ENCODE data around the gene PBX1. TPM values are rescaled to one million over a fixed set of nuclear protein-coding genes. Genes with fewer than 3 reads are reported as not detected.

Gene PBX1
- total RNA-seq, 3 donors from 2014 or later (not counting 1 experiment from before 2014, with no cell fraction given): 0.54 to 3.5 (median 1.4) TPM

DNA sequence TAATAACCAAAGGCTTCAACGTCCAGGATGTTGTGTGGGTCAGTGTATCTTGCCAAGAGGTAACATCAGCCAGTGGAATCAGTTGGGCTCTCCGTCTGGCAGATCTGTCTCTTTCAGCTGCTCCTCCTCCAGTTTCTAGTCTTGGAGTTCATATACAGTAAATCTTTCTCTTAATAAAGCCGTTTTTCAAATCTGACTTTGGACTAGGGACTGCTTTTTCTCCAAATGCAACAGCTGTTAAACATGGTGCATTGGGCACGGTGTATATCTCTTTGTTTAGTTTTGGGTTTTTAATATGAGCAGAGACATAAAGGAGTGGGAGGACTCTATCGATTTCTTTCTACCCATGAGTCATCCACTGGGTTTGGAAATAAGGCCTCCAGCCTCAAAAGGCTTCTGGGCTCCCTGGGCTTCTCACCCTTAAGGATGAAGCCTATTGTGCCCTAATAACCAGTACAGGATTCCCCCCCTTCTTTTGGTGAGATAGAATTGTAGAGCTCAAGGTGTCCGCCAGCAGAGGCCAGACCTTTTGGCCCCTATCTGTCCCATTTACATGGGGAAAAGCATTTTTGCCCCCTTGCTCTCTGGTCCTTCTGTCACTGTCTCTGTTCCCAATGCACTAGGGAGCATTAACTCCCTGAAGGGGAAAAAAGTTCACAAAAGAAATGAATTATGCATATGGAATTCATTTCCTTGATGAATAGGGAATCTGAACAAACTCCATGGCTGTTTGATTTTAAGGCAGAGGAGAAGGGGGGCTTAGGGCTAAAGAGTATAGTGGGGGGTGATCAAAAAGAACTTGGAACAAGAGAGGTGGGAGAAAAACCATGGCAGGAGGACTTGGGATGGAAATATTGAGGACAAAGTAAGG, 86.0 kb downstream of the PBX1 start:
- no peak for TF ChIP-seq CTCF (IDR thresholded peaks at IDR 0.05)
- Histone ChIP-seq H3K27me3 (ENCODE audit: control insufficient read depth, insufficient read depth, low read length) (peaks cover 2% of the 10 kb centered on the region), H3K9me3 (ENCODE audit: control insufficient read depth, insufficient read depth, low read length) (no peaks in the 10 kb centered on the region), H3K36me3 (ENCODE audit: control insufficient read depth, insufficient read depth, low read length) (no peaks in the 10 kb centered on the region), H3K27ac (ENCODE audit: low read length) (no peak overlapping the region), H3K4me3 (ENCODE audit: low read length) (no peak overlapping the region), H3K4me1 (ENCODE audit: control insufficient read depth, insufficient read depth, low read length) (peaks cover 10% of the 10 kb centered on the region)
- no peak for DNase-seq
- no peak for ATAC-seq
- H3K4me1 Mint-ChIP-seq: peaks cover 15 to 17% of the 10 kb centered on the region in 2 donors
- H3K36me3 Mint-ChIP-seq: no peaks in the 10 kb centered on the region
- no peak overlapping the region for H3K4me3 Mint-ChIP-seq
- no peak overlapping the region for H3K27ac Mint-ChIP-seq
- H3K9me3 Mint-ChIP-seq: no peaks in the 10 kb centered on the region
- WGBS (ENCODE audit: insufficient coverage): 85% methylated on average over 6 of the region's 6 CpGs
- intact Hi-C loops (cut with micrococcal nuclease): no loop called here
- H3K27me3 Mint-ChIP-seq (ENCODE audit: low read depth in 2 of 2): peaks cover 34 to 73% of the 10 kb centered on the region in 2 donors

DNA sequence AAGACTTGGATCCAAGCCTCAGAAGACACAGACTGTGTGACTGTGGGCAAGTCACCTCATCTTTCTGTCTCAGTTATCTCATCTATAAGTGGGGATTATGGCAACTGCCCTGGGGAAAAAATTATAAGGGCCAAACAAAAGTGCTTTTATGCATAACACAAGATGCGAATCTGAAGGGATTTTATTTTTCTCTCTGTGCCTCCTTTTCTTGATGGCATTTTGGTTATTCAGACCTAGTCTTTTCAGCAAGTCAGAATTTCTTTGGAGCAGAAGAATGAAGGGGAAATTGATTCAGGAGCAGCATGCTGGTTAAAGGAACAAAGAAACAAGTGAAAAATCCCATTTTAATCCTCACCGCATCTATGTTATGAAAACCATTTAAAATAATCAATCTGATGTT, 86.9 kb downstream of the PBX1 start:
- DNase-seq: no peak
- WGBS (ENCODE audit: insufficient coverage): 100% methylated on average over 1 of the region's 2 CpGs
- no peak for TF ChIP-seq CTCF (IDR thresholded peaks at IDR 0.05)

DNA sequence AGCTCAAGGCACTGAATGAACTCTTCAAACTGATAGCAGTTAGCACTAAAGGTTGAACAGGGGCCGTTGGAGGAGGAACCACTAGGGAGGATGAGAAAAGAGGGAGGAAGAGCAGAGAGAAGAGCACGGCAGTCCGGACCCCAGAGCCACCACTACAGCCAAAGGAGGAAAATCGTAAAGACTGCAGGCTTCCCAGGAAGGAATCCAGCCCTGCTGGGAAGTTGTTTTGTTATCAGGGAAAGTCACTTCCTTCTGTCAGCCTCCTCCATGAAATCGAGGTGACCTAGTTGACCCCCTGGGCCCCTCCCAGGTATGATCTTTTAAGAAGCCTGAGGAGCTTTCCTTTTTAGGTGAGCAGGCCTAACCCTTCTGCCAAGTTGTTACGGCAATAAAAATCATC, 88.2 kb downstream of the PBX1 start:
- Mint-ChIP-seq H3K9me3 (no peaks in the 10 kb centered on the region), H3K4me3 (no peak overlapping the region), H3K27ac (no peak overlapping the region), H3K36me3 (no peaks in the 10 kb centered on the region), H3K27me3 (ENCODE audit: low read depth in 2 of 2) (peaks cover 43 to 88% of the 10 kb centered on the region in 2 donors), H3K4me1 (peaks cover 32 to 37% of the 10 kb centered on the region in 2 donors)
- WGBS (ENCODE audit: insufficient coverage): 70% methylated on average over 5 of the region's 6 CpGs
- H3K4me3 ChIP-seq (ENCODE audit: low read length): no peak overlapping the region
- no peak for DNase-seq
- peaks cover 25% of the 10 kb centered on the region for H3K4me1 ChIP-seq (ENCODE audit: control insufficient read depth, insufficient read depth, low read length)
- ATAC-seq: no peak
- no peak for TF ChIP-seq CTCF (IDR thresholded peaks at IDR 0.05)
- intact Hi-C loops (cut with micrococcal nuclease): no loop called here
- H3K9me3 ChIP-seq (ENCODE audit: control insufficient read depth, insufficient read depth, low read length): no peaks in the 10 kb centered on the region
- peaks cover 2% of the 10 kb centered on the region for H3K27me3 ChIP-seq (ENCODE audit: control insufficient read depth, insufficient read depth, low read length)
- no peak overlapping the region for H3K27ac ChIP-seq (ENCODE audit: low read length)
- H3K36me3 ChIP-seq (ENCODE audit: control insufficient read depth, insufficient read depth, low read length): no peaks in the 10 kb centered on the region

More for the DNA sequence above, 86.9 kb downstream of the PBX1 start:
- H3K36me3 ChIP-seq (ENCODE audit: control insufficient read depth, insufficient read depth, low read length): no peaks in the 10 kb centered on the region
- no peak overlapping the region for H3K4me3 ChIP-seq (ENCODE audit: low read length)
- H3K9me3 ChIP-seq (ENCODE audit: control insufficient read depth, insufficient read depth, low read length): no peaks in the 10 kb centered on the region
- H3K4me3 Mint-ChIP-seq: no peak overlapping the region
- intact Hi-C loops (cut with micrococcal nuclease): no loop called here
- H3K36me3 Mint-ChIP-seq: no peaks in the 10 kb centered on the region
- peaks cover 23 to 25% of the 10 kb centered on the region in 2 donors for H3K4me1 Mint-ChIP-seq
- no peaks in the 10 kb centered on the region for H3K9me3 Mint-ChIP-seq
- no peak overlapping the region for H3K27ac ChIP-seq (ENCODE audit: low read length)
- no peak overlapping the region for H3K27ac Mint-ChIP-seq
- peaks cover 37 to 82% of the 10 kb centered on the region in 2 donors for H3K27me3 Mint-ChIP-seq (ENCODE audit: low read depth in 2 of 2)
- no peak for ATAC-seq
- H3K27me3 ChIP-seq (ENCODE audit: control insufficient read depth, insufficient read depth, low read length): peaks cover 2% of the 10 kb centered on the region
- peaks cover 12% of the 10 kb centered on the region for H3K4me1 ChIP-seq (ENCODE audit: control insufficient read depth, insufficient read depth, low read length)
